Hepatocyte (in vitro differentiated cells): ENCODE data around the gene CPB2. TPM values are rescaled to one million over a fixed set of nuclear protein-coding genes. Genes with fewer than 3 reads are reported as not detected.

ENCODE experiments used
- DNase-seq: peaks from one replicate; pipeline ENCODE4 v3.0.0-alpha.2; 2016; ENCODE audit warnings: low spot score
- H2AFZ ChIP-seq: fragments of 200-600 bp; sonication (generic); 2 replicates; pipeline ENCODE4 v1.6.0; 2016; ENCODE audit warnings: antibody characterized with exemption, mild to moderate bottlenecking
- H3K27ac ChIP-seq: fragments of 200-600 bp; sonication (generic); 2 replicates; pipeline ENCODE4 v1.5.1; 2016; ENCODE audit warnings: mild to moderate bottlenecking
- H3K27me3 ChIP-seq: fragments of 200-600 bp; sonication (generic); 2 replicates; pipeline ENCODE4 v1.6.1; 2016
- H3K36me3 ChIP-seq: fragments of 200-600 bp; sonication (generic); replicated peaks from 2 replicates; pipeline ENCODE4 v1.5.1; 2016; ENCODE audit warnings: low read depth; ENCODE audit not compliant: insufficient read depth
- H3K4me1 ChIP-seq: fragments of 200-600 bp; sonication (generic); 2 replicates; pipeline ENCODE4 v1.5.1; 2016; ENCODE audit warnings: mild to moderate bottlenecking, moderate library complexity; ENCODE audit not compliant: insufficient read depth
- H3K4me2 ChIP-seq: fragments of 200-600 bp; sonication (generic); 2 replicates; pipeline ENCODE4 v1.6.0; 2016
- H3K4me3 ChIP-seq: fragments of 200-600 bp; sonication (generic); 2 replicates; pipeline ENCODE4 v1.5.1; 2016; ENCODE audit warnings: mild to moderate bottlenecking
- H3K79me2 ChIP-seq: fragments of 200-600 bp; sonication (generic); 2 replicates; pipeline ENCODE4 v1.6.0; 2017; ENCODE audit warnings: mild to moderate bottlenecking
- H3K9me2 ChIP-seq: fragments of 200-600 bp; sonication (generic); replicated peaks from 2 replicates; pipeline ENCODE4 v1.6.0; 2017; ENCODE audit warnings: mild to moderate bottlenecking; ENCODE audit not compliant: insufficient read depth
- H3K9me3 ChIP-seq: fragments of 200-600 bp; sonication (generic); 2 replicates; pipeline ENCODE4 v1.5.1; 2016; ENCODE audit warnings: low read depth, mild to moderate bottlenecking
- H4K20me1 ChIP-seq: fragments of 200-600 bp; sonication (generic); 2 replicates; pipeline ENCODE4 v1.6.0; 2016; ENCODE audit warnings: mild to moderate bottlenecking; ENCODE audit not compliant: insufficient read depth, poor library complexity, severe bottlenecking
- CTCF ChIP-seq: fragments of 200-600 bp; sonication (generic); IDR thresholded peaks from 2 replicates; pipeline ENCODE4 v1.5.1; 2016; ENCODE audit warnings: antibody characterized with exemption, mild to moderate bottlenecking; ENCODE audit not compliant: poor library complexity
- EZH2 ChIP-seq: fragments of 200-600 bp; sonication (generic); IDR thresholded peaks from 2 replicates; pipeline ENCODE4 v1.6.1; 2016; ENCODE audit warnings: antibody characterized with exemption, mild to moderate bottlenecking, borderline replicate concordance
- EZH2phosphoT487 ChIP-seq: fragments of 200-600 bp; sonication (generic); IDR thresholded peaks from one replicate; pipeline ENCODE4 v1.6.1; 2018; ENCODE audit warnings: antibody characterized with exemption, mild to moderate bottlenecking, low read depth, moderate library complexity; ENCODE audit not compliant: unreplicated experiment, severe bottlenecking
- WGBS: methylation state at CpG from one replicate; pipeline ENCODE4 v1.1.6; 2016; ENCODE audit warnings: low lambda C conversion rate; ENCODE audit errors: missing lambda C conversion rate; 5-methylcytosine and 5-hydroxymethylcytosine counted together
- polyA plus RNA-seq: library from polyadenylated mRNA; unstranded; fragments of >200 nt; fragmentation: Nextera tagmentation; extraction: Ambion mirVana; gene quantifications from 2 replicates; pipeline ENCODE4 v1.2.1, GENCODE V29; 2016
- total RNA-seq: library from RNA; depleted of rRNA; stranded (reverse); fragments of >200 nt; gene quantifications from 2 replicates; pipeline ENCODE4 v1.2.3, GENCODE V29; 2014

Gene CPB2
- total and polyA plus RNA-seq, 2 experiments from 2014 or later = 43.3 to 54.6 TPM

GRCh38 chr13:46129955-46130618 lies 25.3 kb upstream of the CPB2 start:
- no peak for DNase-seq
- H3K27ac ChIP-seq = no peak overlapping the region
- H3K4me2 ChIP-seq = no peak overlapping the region
- H2AFZ ChIP-seq = no peak overlapping the region
- no peaks in the 10 kb centered on the region for H3K36me3 ChIP-seq
- H4K20me1 ChIP-seq = no peaks in the 10 kb centered on the region
- 85% methylated on average over 3 of the region's 3 CpGs for WGBS
- H3K79me2 ChIP-seq = no peaks in the 10 kb centered on the region
- no peak overlapping the region for H3K4me3 ChIP-seq
- no peaks in the 10 kb centered on the region for H3K27me3 ChIP-seq
- no peaks in the 10 kb centered on the region for H3K9me3 ChIP-seq
- TF ChIP-seq EZH2phosphoT487 (no peak), EZH2 (no peak), CTCF (no peak)
- H3K9me2 ChIP-seq = no peaks in the 10 kb centered on the region
- H3K4me1 ChIP-seq = peaks cover 3% of the 10 kb centered on the region

- H2AFZ ChIP-seq = no peak overlapping the region
- H3K4me3 ChIP-seq = no peak overlapping the region
- H3K4me2 ChIP-seq = no peak overlapping the region
- H3K4me1 ChIP-seq = no peaks in the 10 kb centered on the region
- H3K79me2 ChIP-seq = no peaks in the 10 kb centered on the region
- no peaks in the 10 kb centered on the region for H4K20me1 ChIP-seq
- H3K27ac ChIP-seq = no peak overlapping the region
- H3K36me3 ChIP-seq = no peaks in the 10 kb centered on the region
- no peak for DNase-seq
- no peaks in the 10 kb centered on the region for H3K27me3 ChIP-seq
- H3K9me3 ChIP-seq = no peaks in the 10 kb centered on the region
- TF ChIP-seq EZH2phosphoT487 (no peak), CTCF (no peak), EZH2 (no peak)
- 100% methylated on average over 2 of the region's 2 CpGs for WGBS
- H3K9me2 ChIP-seq = no peaks in the 10 kb centered on the region
Observed at GRCh38 chr13:46129124-46129523, 24.3 kb upstream of the CPB2 start.

- Histone ChIP-seq H3K27me3 (no peaks in the 10 kb centered on the region), H3K79me2 (no peaks in the 10 kb centered on the region), H2AFZ (no peak overlapping the region), H3K4me1 (no peaks in the 10 kb centered on the region), H3K4me3 (no peak overlapping the region), H4K20me1 (no peaks in the 10 kb centered on the region), H3K36me3 (no peaks in the 10 kb centered on the region), H3K9me2 (no peaks in the 10 kb centered on the region), H3K27ac (no peak overlapping the region), H3K9me3 (no peaks in the 10 kb centered on the region), H3K4me2 (no peak overlapping the region)
- DNase-seq = no peak
- TF ChIP-seq EZH2 (no peak), EZH2phosphoT487 (no peak), CTCF (no peak)
- WGBS = 89% methylated on average over 7 of the region's 7 CpGs
Observed at GRCh38 chr13:46127358-46128023, 22.7 kb upstream of the CPB2 start.
